KMS-11 (cell line): ENCODE data around the gene WDFY2.
A peak's percentile ranks its signal among the peaks of the same experiment; 100 is the strongest.

Experiments
- H2AFZ ChIP-seq: fragments of 200-600 bp; sonication (generic); 2 replicates; pipeline ENCODE4 v1.6.1; 2016; ENCODE audit warnings: antibody characterized with exemption, mixed run types, low read depth
- H3K27ac ChIP-seq: fragments of 200-600 bp; sonication (generic); 2 replicates; pipeline ENCODE4 v1.6.1; 2016; ENCODE audit warnings: mild to moderate bottlenecking, mixed run types
- H3K27me3 ChIP-seq: fragments of 200-600 bp; sonication (generic); 2 replicates; pipeline ENCODE4 v1.6.1; 2017; ENCODE audit warnings: mild to moderate bottlenecking, low read depth, mixed run types, moderate library complexity; ENCODE audit not compliant: insufficient read depth
- H3K36me3 ChIP-seq: fragments of 200-600 bp; sonication (generic); 2 replicates; pipeline ENCODE4 v1.6.1; 2017; ENCODE audit warnings: mild to moderate bottlenecking, mixed run types; ENCODE audit not compliant: insufficient read depth
- H3K4me1 ChIP-seq: fragments of 200-600 bp; sonication (generic); 2 replicates; pipeline ENCODE4 v1.6.1; 2016; ENCODE audit warnings: mild to moderate bottlenecking, low read depth, mixed run types; ENCODE audit not compliant: poor library complexity, severe bottlenecking
- H3K4me2 ChIP-seq: fragments of 200-600 bp; sonication (generic); 2 replicates; pipeline ENCODE4 v1.7.0; 2016; ENCODE audit warnings: mild to moderate bottlenecking, mixed run types
- H3K4me3 ChIP-seq: fragments of 200-600 bp; sonication (generic); IDR thresholded peaks from 2 replicates; pipeline ENCODE4 v1.6.1; 2017; ENCODE audit warnings: low read depth, low read length, mixed read lengths; ENCODE audit not compliant: insufficient read depth
- H3K79me2 ChIP-seq: fragments of 200-600 bp; sonication (generic); 2 replicates; pipeline ENCODE4 v1.6.1; 2016; ENCODE audit warnings: low read depth, mixed run types; ENCODE audit not compliant: insufficient read depth
- H3K9ac ChIP-seq: fragments of 200-600 bp; sonication (generic); 2 replicates; pipeline ENCODE4 v1.6.1; 2016; ENCODE audit warnings: mild to moderate bottlenecking, mixed run types
- H4K20me1 ChIP-seq: fragments of 200-600 bp; sonication (generic); 2 replicates; pipeline ENCODE4 v1.6.1; 2016; ENCODE audit warnings: mild to moderate bottlenecking, mixed run types; ENCODE audit not compliant: insufficient read depth
- TF ChIP-seq, protein P1 (sequence below): fragments of 200-600 bp; sonication (generic); conservative IDR thresholded peaks from 2 replicates; pipeline ENCODE4 v1.6.1; 2017; ENCODE audit warnings: low read depth, mild to moderate bottlenecking, antibody characterized with exemption, low read length, moderate library complexity, mixed read lengths

Gene WDFY2

DNA sequence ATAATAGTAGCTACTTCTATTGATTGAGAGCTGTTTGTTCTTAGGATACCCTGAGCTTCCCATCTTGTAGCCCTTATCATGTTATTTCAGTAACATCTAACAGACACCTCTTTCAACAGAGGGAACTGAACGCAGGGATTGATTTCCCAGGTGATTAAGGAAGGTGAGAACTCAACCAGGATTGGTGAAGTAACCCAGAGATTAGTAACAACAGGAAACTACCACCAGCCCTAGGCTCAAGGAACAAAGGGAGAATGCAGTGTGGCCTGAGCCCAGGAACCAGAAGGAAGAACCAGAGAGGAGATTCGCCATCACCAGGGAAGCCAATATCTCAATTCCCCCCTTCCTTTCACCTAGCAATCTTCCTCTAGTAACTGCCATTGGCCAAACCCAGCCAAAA lies 211.2 kb downstream of the WDFY2 start:
- Histone ChIP-seq H3K9ac (no peak overlapping the region), H3K27ac (no peak overlapping the region), H3K36me3 (no peaks in the 10 kb centered on the region), H2AFZ (no peak overlapping the region), H3K4me1 (peaks cover 11% of the 10 kb centered on the region), H3K79me2 (no peaks in the 10 kb centered on the region), H3K27me3 (no peaks in the 10 kb centered on the region), H3K4me2 (no peak overlapping the region), H3K4me3 (no peak overlapping the region), H4K20me1 (no peaks in the 10 kb centered on the region)
- TF ChIP-seq, protein P1, sequence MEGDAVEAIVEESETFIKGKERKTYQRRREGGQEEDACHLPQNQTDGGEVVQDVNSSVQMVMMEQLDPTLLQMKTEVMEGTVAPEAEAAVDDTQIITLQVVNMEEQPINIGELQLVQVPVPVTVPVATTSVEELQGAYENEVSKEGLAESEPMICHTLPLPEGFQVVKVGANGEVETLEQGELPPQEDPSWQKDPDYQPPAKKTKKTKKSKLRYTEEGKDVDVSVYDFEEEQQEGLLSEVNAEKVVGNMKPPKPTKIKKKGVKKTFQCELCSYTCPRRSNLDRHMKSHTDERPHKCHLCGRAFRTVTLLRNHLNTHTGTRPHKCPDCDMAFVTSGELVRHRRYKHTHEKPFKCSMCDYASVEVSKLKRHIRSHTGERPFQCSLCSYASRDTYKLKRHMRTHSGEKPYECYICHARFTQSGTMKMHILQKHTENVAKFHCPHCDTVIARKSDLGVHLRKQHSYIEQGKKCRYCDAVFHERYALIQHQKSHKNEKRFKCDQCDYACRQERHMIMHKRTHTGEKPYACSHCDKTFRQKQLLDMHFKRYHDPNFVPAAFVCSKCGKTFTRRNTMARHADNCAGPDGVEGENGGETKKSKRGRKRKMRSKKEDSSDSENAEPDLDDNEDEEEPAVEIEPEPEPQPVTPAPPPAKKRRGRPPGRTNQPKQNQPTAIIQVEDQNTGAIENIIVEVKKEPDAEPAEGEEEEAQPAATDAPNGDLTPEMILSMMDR = no peak

DNA sequence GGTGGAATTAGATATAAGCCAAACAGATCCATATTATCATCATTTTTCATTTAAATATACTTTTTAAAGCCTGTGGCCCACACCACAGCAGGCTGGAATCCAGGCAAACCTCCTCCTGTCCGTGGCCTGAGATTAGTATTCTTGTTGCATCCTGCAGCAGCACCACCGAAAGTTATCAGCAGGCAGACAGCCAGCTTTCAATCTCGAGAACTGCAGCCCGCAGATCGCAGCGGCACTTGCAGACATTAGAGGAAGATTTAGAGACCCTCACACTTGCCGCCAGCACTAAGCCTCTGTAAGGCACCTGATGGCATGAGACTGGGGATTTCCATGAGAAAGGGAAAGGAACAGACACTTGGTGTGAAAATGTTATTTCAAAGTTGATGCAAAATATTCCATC lies 212.3 kb downstream of the WDFY2 start:
- TF ChIP-seq, protein P1 = no peak
- Histone ChIP-seq H4K20me1 (no peaks in the 10 kb centered on the region), H3K27me3 (no peaks in the 10 kb centered on the region), H2AFZ (no peak overlapping the region), H3K79me2 (no peaks in the 10 kb centered on the region), H3K4me2 (no peak overlapping the region), H3K27ac (no peak overlapping the region), H3K4me1 (peaks cover 22% of the 10 kb centered on the region), H3K9ac (no peak overlapping the region), H3K4me3 (no peak overlapping the region), H3K36me3 (no peaks in the 10 kb centered on the region)

DNA sequence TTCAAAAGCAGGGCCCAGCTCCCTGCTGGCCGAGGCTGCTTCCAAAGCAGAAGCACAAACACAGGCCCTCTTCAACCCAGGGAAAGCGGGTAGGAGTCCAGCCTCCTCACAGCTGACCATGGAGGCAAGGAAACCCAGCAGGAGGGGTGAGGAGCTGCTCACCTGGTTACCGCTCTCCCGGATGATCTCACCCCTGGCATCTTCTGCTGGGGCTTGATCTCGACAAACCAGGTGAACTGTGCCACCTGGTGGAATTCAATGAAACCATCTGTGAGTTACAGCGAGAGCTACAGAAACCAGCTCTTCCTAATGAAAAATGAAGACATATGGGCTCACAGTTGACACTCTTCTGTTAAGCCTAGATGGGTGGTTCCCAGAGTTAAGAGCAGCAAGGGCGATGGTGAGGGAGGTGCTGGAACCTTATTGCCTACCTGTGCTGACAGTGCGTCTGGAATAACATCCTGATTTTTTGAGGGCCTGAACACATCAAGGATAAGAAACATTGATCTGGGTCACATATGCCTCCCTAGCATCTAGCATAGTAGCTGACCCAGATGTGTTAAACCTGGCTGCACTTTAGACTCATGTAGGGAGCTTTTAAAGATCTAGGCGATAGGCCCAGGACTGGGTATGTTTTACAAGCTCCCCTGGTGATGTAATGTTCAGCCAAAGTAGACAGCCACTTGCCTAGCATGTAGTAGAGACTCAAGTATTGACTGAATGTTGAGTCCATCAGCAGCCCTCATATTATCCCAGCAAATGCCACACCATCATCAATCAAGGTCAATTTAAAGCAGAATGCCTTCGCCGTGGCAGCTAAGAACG lies 213.6 kb downstream of the WDFY2 start:
- Histone ChIP-seq H3K4me3 (no peak overlapping the region), H3K4me1 (peaks cover 34% of the 10 kb centered on the region)

DNA sequence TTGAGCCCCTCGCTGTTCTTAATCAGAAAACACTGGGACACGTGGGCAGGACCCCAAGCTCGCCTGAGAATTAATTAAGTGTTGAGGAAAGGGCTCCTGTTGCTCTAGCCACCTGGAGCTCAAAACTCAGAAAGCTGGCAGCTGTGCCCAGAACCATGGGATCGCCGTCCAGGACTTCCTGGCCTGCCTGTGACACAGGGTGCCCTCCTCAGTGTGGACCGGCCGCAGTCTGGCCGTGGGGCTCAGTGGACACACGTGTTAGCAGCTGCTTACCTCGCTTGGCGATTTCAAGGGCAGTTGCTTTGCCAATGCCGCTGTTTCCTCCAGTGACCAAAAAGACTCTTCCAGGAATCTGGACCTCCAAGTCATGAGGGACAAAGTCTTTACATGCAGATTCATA lies 215.0 kb downstream of the WDFY2 start:
- Histone ChIP-seq H3K36me3 (no peaks in the 10 kb centered on the region), H3K79me2 (no peaks in the 10 kb centered on the region), H3K9ac (no peak overlapping the region), H4K20me1 (no peaks in the 10 kb centered on the region), H3K4me2 (no peak overlapping the region), H3K4me3 (no peak overlapping the region), H2AFZ (no peak overlapping the region), H3K4me1 (peaks cover 37% of the 10 kb centered on the region), H3K27me3 (no peaks in the 10 kb centered on the region), H3K27ac (no peak overlapping the region)
- TF ChIP-seq, protein P1 = no peak

More for the DNA sequence above, 213.6 kb downstream of the WDFY2 start:
- Histone ChIP-seq H3K9ac (no peak overlapping the region), H4K20me1 (no peaks in the 10 kb centered on the region), H3K27me3 (no peaks in the 10 kb centered on the region), H2AFZ (peak overlapping the region; percentile 26; the same call in 1 of the 2 replicates), H3K36me3 (no peaks in the 10 kb centered on the region), H3K27ac (no peak overlapping the region), H3K4me2 (no peak overlapping the region), H3K79me2 (no peaks in the 10 kb centered on the region)
- TF ChIP-seq, protein P1 = peak; percentile 53; the same call in 1 of the 2 replicates
